ENCODE data around the gene MYO1D. TPM values are rescaled to one million over a fixed set of nuclear protein-coding genes. Genes with fewer than 3 reads are reported as not detected.

The MYO1D gene
- total RNA-seq, 1 donor from 2014 or later: 24.9 TPM

DNA sequence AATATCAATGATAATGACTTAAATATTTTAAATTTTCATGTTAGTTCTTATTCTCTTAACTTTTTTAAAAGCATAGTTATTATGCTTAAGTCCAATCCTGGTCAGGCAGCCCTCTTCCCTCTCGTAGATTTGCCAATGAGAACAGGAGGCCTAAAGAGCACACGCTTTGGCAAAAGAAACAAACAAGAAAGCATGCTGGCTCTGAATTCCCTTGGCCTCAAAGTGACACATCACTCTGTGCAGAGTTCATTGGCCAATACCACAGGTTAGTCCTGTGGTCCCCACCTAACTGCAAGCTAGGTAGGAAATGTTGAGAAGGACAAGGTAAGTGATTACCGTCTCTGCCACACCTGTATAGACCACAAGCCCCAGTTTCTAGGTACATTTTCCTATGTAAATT is 61.5 kb downstream of the MYO1D start:
- TF ChIP-seq, protein P1, sequence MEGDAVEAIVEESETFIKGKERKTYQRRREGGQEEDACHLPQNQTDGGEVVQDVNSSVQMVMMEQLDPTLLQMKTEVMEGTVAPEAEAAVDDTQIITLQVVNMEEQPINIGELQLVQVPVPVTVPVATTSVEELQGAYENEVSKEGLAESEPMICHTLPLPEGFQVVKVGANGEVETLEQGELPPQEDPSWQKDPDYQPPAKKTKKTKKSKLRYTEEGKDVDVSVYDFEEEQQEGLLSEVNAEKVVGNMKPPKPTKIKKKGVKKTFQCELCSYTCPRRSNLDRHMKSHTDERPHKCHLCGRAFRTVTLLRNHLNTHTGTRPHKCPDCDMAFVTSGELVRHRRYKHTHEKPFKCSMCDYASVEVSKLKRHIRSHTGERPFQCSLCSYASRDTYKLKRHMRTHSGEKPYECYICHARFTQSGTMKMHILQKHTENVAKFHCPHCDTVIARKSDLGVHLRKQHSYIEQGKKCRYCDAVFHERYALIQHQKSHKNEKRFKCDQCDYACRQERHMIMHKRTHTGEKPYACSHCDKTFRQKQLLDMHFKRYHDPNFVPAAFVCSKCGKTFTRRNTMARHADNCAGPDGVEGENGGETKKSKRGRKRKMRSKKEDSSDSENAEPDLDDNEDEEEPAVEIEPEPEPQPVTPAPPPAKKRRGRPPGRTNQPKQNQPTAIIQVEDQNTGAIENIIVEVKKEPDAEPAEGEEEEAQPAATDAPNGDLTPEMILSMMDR (conservative IDR thresholded peaks at IDR 0.05): no peak
- Mint-ChIP-seq H3K27me3 (no peaks in the 10 kb centered on the region), H3K4me3 (no peak overlapping the region), H3K4me1 (ENCODE audit: unreplicated experiment) (no peaks in the 10 kb centered on the region), H3K9me3 (no peaks in the 10 kb centered on the region), H3K36me3 (no peaks in the 10 kb centered on the region), H3K27ac (no peak overlapping the region)
- no peak for DNase-seq (ENCODE audit: extremely low spot score, unreplicated experiment)

DNA sequence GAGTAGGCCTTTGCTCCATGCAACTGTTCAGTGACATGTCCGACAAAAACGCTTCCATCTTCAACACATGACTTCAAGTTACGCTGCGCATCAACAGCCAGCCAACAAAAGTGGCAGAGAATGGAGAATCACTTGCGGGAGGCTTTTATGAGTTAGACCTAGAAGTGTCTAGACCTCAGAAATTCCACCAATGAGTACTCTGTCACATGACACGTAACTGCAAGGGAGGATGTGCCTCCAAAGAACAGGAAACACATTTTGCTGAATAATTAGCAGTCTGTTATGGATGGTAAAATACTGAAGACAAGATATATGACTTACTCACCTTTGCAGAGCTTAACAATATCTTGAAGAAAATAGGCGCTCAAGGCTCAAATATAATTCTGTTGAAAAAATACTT is 62.1 kb downstream of the MYO1D start:
- no peaks in the 10 kb centered on the region for H3K27me3 Mint-ChIP-seq

DNA sequence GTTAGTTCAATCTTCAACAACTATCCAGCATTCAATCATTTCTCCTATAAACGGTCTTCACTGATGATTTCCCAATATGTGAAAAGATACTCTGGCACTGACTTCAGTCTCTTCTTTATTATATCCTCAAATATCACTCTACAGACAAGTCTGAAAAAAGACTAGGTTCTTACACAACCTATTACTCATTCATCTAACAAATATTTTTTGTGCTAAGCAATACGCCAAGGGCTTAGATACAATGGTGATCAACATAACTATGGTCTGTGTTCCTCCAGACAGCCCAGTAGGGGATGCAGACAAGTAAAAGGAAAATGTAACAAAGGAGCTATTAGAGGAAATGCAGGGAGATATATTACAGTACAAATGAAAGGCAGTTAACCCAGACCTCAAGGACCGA is 63.9 kb downstream of the MYO1D start:
- Mint-ChIP-seq H3K36me3 (no peaks in the 10 kb centered on the region), H3K27me3 (no peaks in the 10 kb centered on the region), H3K4me3 (no peak overlapping the region), H3K27ac (no peak overlapping the region), H3K9me3 (no peaks in the 10 kb centered on the region), H3K4me1 (ENCODE audit: unreplicated experiment) (no peaks in the 10 kb centered on the region)
- DNase-seq (ENCODE audit: extremely low spot score, unreplicated experiment): no peak
- TF ChIP-seq, protein P1 (conservative IDR thresholded peaks at IDR 0.05): no peak

More for the DNA sequence above, 62.1 kb downstream of the MYO1D start:
- H3K27ac Mint-ChIP-seq: no peak overlapping the region
- DNase-seq (ENCODE audit: extremely low spot score, unreplicated experiment): no peak
- H3K9me3 Mint-ChIP-seq: no peaks in the 10 kb centered on the region
- no peaks in the 10 kb centered on the region for H3K36me3 Mint-ChIP-seq
- TF ChIP-seq, protein P1 (conservative IDR thresholded peaks at IDR 0.05): no peak
- H3K4me1 Mint-ChIP-seq (ENCODE audit: unreplicated experiment): no peaks in the 10 kb centered on the region
- no peak overlapping the region for H3K4me3 Mint-ChIP-seq

DNA sequence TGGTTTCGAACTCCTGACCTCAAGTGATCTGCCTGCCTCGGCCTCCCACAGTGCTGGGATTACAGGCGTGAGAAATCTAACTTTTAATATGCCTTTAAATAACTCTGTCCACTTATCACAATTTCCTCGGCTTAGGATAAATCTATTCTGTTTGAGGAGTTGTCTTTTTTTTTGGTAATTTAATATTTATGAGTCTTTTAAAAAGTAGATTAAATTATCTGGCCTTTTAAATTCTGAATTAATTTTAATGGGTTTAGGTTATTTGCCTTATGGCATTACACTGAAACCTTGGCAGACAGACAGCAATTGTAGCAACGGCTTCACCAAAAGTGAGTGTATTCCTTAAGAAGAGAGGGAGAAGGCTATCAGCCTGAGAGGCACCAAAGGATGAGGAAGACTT is 66.2 kb downstream of the MYO1D start:
- Mint-ChIP-seq H3K4me1 (ENCODE audit: unreplicated experiment) (no peaks in the 10 kb centered on the region), H3K4me3 (no peak overlapping the region), H3K27ac (no peak overlapping the region), H3K36me3 (no peaks in the 10 kb centered on the region), H3K27me3 (no peaks in the 10 kb centered on the region), H3K9me3 (no peaks in the 10 kb centered on the region)
- no peak for DNase-seq (ENCODE audit: extremely low spot score, unreplicated experiment)
- TF ChIP-seq, protein P1 (conservative IDR thresholded peaks at IDR 0.05): no peak

DNA sequence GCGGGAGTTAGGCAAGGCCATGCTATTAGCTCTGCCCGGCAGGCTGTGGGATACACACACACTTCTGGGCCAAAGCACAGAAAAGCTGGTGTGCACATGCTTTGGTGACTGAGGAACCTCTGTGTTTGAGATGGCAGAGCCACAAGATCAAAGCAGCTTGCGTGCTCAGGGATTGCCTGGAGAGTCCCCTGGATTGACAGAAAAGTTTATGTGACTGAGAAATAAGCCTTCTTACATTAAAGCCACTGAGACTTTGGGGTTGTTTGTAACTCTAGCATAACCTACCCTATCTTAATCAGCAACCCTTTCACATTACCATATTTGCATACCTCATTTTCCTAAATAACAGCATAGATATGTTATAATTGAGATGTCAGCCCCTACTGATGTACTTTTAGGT is 69.3 kb downstream of the MYO1D start:
- DNase-seq (ENCODE audit: extremely low spot score, unreplicated experiment): no peak

More for the DNA sequence above, 69.3 kb downstream of the MYO1D start:
- Mint-ChIP-seq H3K9me3 (no peaks in the 10 kb centered on the region), H3K4me3 (no peak overlapping the region), H3K27me3 (no peaks in the 10 kb centered on the region), H3K36me3 (no peaks in the 10 kb centered on the region), H3K4me1 (ENCODE audit: unreplicated experiment) (no peaks in the 10 kb centered on the region), H3K27ac (no peak overlapping the region)
- TF ChIP-seq, protein P1 (conservative IDR thresholded peaks at IDR 0.05): no peak
